Parathyroid adenoma (tissue), 2 donors: ENCODE data around the gene EPDR1.

Experiments used
- H2AFZ ChIP-seq: fragments of 300-600 bp; sonication (generic); one replicate; pipeline ENCODE4 v1.7.0; 2017; ENCODE audit warnings: antibody characterized with exemption, mild to moderate bottlenecking
- H3K27ac ChIP-seq: fragments of 300-600 bp; sonication (generic); one replicate; pipeline ENCODE4 v1.7.0; 2017
- H3K27me3 ChIP-seq: fragments of 300-600 bp; sonication (generic); one replicate; pipeline ENCODE4 v1.7.0; 2017; ENCODE audit warnings: low read length; ENCODE audit not compliant: control insufficient read depth, insufficient read depth
- H3K36me3 ChIP-seq: fragments of 300-600 bp; sonication (generic); one replicate; pipeline ENCODE4 v1.7.0; 2017; ENCODE audit warnings: low read length; ENCODE audit not compliant: control insufficient read depth, insufficient read depth
- H3K4me1 ChIP-seq: fragments of 300-600 bp; sonication (generic); one replicate; pipeline ENCODE4 v1.7.0; 2017; ENCODE audit warnings: control low read depth
- H3K4me2 ChIP-seq: fragments of 300-600 bp; sonication (generic); one replicate; pipeline ENCODE4 v1.7.0; 2017; ENCODE audit warnings: low read length
- H3K4me3 ChIP-seq: fragments of 300-600 bp; sonication (generic); one replicate; pipeline ENCODE4 v1.7.0; 2017; ENCODE audit warnings: low read depth, low read length
- H3K79me2 ChIP-seq: fragments of 300-600 bp; sonication (generic); one replicate; pipeline ENCODE4 v1.7.0; 2017; ENCODE audit warnings: control low read depth
- H3K9ac ChIP-seq: fragments of 300-600 bp; sonication (generic); one replicate; pipeline ENCODE4 v1.7.0; 2017; ENCODE audit warnings: mild to moderate bottlenecking
- H3K9me3 ChIP-seq: fragments of 300-600 bp; sonication (generic); one replicate; pipeline ENCODE4 v1.7.0; 2017; ENCODE audit warnings: low read length; ENCODE audit not compliant: control insufficient read depth
- TF ChIP-seq, protein P1 (sequence below): fragments of 300-600 bp; sonication (generic); IDR thresholded peaks from one replicate; pipeline ENCODE4 v1.7.0; 2017; ENCODE audit warnings: antibody characterized with exemption, mild to moderate bottlenecking
- donor health status: primary hyperparathyroidism.

The EPDR1 gene

DNA sequence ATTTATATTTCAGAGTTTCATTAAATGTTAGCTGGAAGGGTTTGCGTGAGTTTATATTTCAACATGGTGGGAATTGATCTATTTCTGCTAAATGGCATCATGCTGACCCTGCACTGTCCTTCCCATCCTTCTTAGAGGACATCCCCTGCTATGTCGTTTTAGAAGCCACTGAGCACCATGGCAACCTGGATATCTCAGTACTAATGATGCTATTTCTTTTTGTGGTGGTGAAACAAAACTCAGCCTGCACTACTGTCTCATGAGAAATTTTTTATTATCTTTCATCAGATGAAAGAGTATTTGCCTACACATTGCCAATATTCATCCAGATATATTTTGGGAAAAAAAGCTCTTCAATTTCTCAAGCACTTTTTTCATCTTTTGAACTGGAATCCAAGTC is 12.1 kb downstream of the EPDR1 start:
- H3K9me3 ChIP-seq = no peaks in the 10 kb centered on the region

DNA sequence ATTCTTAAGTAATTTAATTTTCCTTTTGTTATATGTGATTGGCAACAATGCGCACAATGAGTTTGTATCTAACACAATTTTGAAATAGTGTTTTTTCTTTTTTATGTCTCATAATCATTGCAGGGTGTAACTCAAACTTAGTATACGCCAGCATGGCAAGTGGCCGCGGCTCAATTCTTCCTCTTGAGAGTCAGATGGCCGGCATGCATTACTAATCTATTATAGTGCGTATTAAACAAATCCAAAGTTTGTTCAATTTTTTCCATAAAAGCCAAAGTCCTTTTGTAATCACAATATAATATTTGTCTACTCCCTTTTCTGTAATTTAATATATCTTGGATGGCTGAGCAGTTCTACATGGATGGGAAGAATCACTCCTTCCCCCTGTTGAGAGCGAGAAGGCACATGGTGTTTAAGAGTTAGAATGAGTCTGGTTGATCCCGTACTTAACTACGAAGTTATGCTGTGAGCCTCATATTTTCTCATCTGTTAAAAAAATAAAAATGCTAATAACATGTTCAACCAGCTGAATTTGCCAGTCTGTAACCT is 12.7 kb downstream of the EPDR1 start:
- no peaks in the 10 kb centered on the region for H3K4me1 ChIP-seq
- TF ChIP-seq, protein P1, sequence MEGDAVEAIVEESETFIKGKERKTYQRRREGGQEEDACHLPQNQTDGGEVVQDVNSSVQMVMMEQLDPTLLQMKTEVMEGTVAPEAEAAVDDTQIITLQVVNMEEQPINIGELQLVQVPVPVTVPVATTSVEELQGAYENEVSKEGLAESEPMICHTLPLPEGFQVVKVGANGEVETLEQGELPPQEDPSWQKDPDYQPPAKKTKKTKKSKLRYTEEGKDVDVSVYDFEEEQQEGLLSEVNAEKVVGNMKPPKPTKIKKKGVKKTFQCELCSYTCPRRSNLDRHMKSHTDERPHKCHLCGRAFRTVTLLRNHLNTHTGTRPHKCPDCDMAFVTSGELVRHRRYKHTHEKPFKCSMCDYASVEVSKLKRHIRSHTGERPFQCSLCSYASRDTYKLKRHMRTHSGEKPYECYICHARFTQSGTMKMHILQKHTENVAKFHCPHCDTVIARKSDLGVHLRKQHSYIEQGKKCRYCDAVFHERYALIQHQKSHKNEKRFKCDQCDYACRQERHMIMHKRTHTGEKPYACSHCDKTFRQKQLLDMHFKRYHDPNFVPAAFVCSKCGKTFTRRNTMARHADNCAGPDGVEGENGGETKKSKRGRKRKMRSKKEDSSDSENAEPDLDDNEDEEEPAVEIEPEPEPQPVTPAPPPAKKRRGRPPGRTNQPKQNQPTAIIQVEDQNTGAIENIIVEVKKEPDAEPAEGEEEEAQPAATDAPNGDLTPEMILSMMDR = no peak
- H2AFZ ChIP-seq = no peak overlapping the region
- no peak overlapping the region for H3K27ac ChIP-seq
- H3K4me2 ChIP-seq = no peak overlapping the region
- H3K9me3 ChIP-seq = no peaks in the 10 kb centered on the region
- H3K79me2 ChIP-seq = no peaks in the 10 kb centered on the region
- H3K36me3 ChIP-seq = no peaks in the 10 kb centered on the region
- no peak overlapping the region for H3K9ac ChIP-seq
- no peaks in the 10 kb centered on the region for H3K27me3 ChIP-seq
- H3K4me3 ChIP-seq = no peak overlapping the region

More for the DNA sequence above, 12.1 kb downstream of the EPDR1 start:
- Histone ChIP-seq H3K4me3 (no peak overlapping the region), H3K27me3 (no peaks in the 10 kb centered on the region), H3K4me2 (no peak overlapping the region), H2AFZ (no peak overlapping the region), H3K36me3 (no peaks in the 10 kb centered on the region), H3K79me2 (no peaks in the 10 kb centered on the region), H3K9ac (no peak overlapping the region), H3K4me1 (peaks cover 3% of the 10 kb centered on the region), H3K27ac (no peak overlapping the region)
- TF ChIP-seq, protein P1 = no peak

DNA sequence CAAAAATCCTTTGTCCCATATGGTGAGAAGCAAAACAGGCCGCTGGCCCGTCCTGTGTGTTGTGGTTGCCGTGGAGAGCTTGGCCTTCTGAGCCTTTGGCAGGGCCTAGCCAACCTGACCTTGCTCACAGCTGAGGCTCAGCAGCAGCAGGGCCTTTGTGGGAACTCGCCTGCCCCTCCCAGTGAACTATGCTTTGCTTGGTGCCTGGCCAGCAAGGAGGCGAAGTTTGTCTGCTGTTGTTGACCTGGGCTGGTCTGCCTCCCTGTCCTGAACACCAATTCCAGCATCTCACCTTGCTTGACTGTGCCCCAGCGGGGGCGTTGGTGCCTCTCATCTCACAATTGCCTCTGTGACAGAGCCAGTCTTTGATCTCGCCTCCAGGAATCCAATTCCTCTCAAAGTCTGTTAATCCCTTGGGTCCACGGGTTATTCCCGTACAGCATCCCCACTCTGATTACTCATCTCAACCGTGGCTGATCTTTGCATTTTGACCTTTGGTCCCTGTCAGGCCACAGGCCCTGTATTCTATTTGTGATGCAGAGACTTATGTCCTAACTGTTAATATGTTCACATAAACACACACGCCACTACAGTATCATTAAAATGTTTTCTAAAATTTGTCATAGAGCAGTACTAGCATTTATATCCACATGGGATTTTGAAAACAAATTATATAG is 22.6 kb downstream of the EPDR1 start:
- no peaks in the 10 kb centered on the region for H3K9me3 ChIP-seq
- TF ChIP-seq, protein P1 = no peak
- H3K9ac ChIP-seq = no peak overlapping the region
- H3K79me2 ChIP-seq = no peaks in the 10 kb centered on the region
- no peak overlapping the region for H3K4me2 ChIP-seq
- no peak overlapping the region for H3K27ac ChIP-seq
- H3K4me1 ChIP-seq = no peaks in the 10 kb centered on the region
- H3K36me3 ChIP-seq = no peaks in the 10 kb centered on the region
- no peaks in the 10 kb centered on the region for H3K27me3 ChIP-seq
- no peak overlapping the region for H3K4me3 ChIP-seq
- H2AFZ ChIP-seq = no peak overlapping the region

DNA sequence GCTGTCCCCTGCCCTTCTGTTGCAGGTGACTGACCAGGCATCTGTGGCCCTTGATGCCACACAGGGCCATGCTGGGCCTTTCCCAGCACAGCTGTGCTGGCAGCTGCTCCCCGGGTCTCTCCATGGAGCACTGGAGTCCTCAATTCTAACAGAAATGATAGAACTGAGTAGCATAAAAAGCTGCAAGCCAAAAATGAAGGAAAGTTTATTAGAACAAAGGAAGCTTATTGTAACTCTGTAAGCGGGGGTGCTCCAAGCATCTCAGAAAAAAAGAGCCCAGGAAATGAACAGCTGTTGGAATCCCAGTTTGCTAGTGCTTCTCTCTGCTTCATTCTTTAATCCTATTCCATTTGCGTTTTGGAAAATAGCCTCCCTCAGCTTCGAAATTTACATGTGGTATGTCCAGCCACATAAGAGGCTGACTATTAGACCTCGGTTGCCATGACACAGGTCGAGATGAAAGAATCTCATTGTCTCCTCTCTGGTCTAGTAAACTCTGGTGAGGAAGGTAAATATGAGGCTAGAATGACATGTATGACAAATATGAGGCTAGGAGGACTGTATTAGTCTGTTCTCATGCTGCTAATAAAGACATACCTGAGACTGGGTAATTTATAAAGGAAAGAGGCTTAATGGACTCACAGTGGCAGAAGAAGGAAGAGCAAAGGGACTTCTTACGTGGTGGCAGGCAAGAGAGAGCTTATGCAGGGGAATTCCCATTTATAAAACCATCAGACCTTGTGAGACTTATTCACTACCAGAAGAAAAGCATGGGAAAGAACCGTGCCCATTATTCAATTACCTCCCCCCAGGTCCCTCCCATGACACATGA is 23.7 kb downstream of the EPDR1 start:
- no peak overlapping the region for H3K27ac ChIP-seq
- no peak overlapping the region for H3K4me3 ChIP-seq
- no peak overlapping the region for H3K9ac ChIP-seq
- H2AFZ ChIP-seq = no peak overlapping the region
- no peaks in the 10 kb centered on the region for H3K4me1 ChIP-seq
- H3K79me2 ChIP-seq = no peaks in the 10 kb centered on the region
- no peaks in the 10 kb centered on the region for H3K9me3 ChIP-seq
- no peak overlapping the region for H3K4me2 ChIP-seq
- H3K36me3 ChIP-seq = no peaks in the 10 kb centered on the region
- H3K27me3 ChIP-seq = no peaks in the 10 kb centered on the region
- TF ChIP-seq, protein P1 = no peak
